Endothelial cell of umbilical vein (primary cell): ENCODE measurements around the gene SDHB. TPM values are rescaled to one million over a fixed set of nuclear protein-coding genes. Genes with fewer than 3 reads are reported as not detected.

Source experiments
- BruUV-seq: library from RNA; stranded (reverse); fragments of 400-500 nt; replicated peaks from 2 replicates; lab custom pipeline; 2021; lab: Mats Ljungman, UMichigan
- CTCF ChIA-PET: fragments of 300-600, 350-600 bp; sonication (Branson Sonifier 250); formaldehyde crosslinking; loops from one replicate; lab custom pipeline; 2021; ENCODE audit warnings: antibody characterized with exemption, inconsistent platforms; lab: Charles Lee
- POLR2A ChIA-PET: fragments of 300-600, 350-600 bp; sonication (Branson Sonifier 250); formaldehyde crosslinking; loops from one replicate; lab custom pipeline; 2021; ENCODE audit warnings: antibody characterized with exemption, inconsistent platforms; lab: Charles Lee
- DNase-seq: peaks from one replicate; pipeline ENCODE4 v3.0.0-alpha.2; 2011; ENCODE audit warnings: low read depth, low spot score
- FAIRE-seq: peaks from 2 replicates; lab custom pipeline; 2011; peaks lifted over from hg19 to GRCh38; lab: Jason Lieb, UNC
- H2AFZ ChIP-seq: 2 replicates; pipeline ENCODE4 v1.6.0; 2012; ENCODE audit warnings: low read depth, low read length, control low read depth, inconsistent platforms
- H3K27ac ChIP-seq: 2 replicates; pipeline ENCODE4 v1.5.1; 2011; ENCODE audit warnings: low read depth, mild to moderate bottlenecking, control low read depth, low read length, moderate library complexity; ENCODE audit not compliant: insufficient read depth
- H3K27me3 ChIP-seq, 2 experiments: 2 replicates each; pipeline versions ENCODE4 v1.6.0 to v1.6.1; 2011; ENCODE audit warnings: low read length in 2 of 2, mixed read lengths in 1 of 2; ENCODE audit not compliant: control insufficient read depth in 2 of 2, insufficient read depth in 2 of 2
- H3K36me3 ChIP-seq, 2 experiments: 2 replicates in 1 of 2; 3 replicates in 1 of 2; pipeline ENCODE4 v1.5.1; 2011; ENCODE audit warnings: low read length in 2 of 2, mild to moderate bottlenecking in 1 of 2, moderate library complexity in 1 of 2; ENCODE audit not compliant: control insufficient read depth in 2 of 2, insufficient read depth in 2 of 2; ENCODE audit errors: extremely low read depth in 1 of 2
- H3K4me1 ChIP-seq: 3 replicates; pipeline ENCODE4 v1.5.1; 2011; ENCODE audit warnings: mild to moderate bottlenecking, low read length; ENCODE audit not compliant: control insufficient read depth, insufficient read depth; ENCODE audit errors: extremely low read depth
- H3K4me2 ChIP-seq: 2 replicates; pipeline ENCODE4 v1.6.1; 2011; ENCODE audit warnings: low read length, control low read depth, mixed read lengths; ENCODE audit not compliant: insufficient read depth
- H3K4me3 ChIP-seq, 3 experiments: fragments of 200-600 bp in 1 of 3; sonication (generic), shearing (Covaris generic) in 1 of 3; replicated peaks in 1 of 3; 2 replicates each; pipeline ENCODE4 v1.5.1; 2011 to 2016; ENCODE audit warnings: control low read depth in 3 of 3, low read length in 3 of 3, mild to moderate bottlenecking in 2 of 3, inconsistent platforms in 1 of 3, low read depth in 1 of 3, moderate library complexity in 1 of 3; ENCODE audit not compliant: insufficient read depth in 1 of 3
- H3K79me2 ChIP-seq: 2 replicates; pipeline ENCODE4 v1.6.0; 2012; ENCODE audit warnings: low read length, inconsistent platforms; ENCODE audit not compliant: control insufficient read depth, insufficient read depth
- H3K9ac ChIP-seq: replicated peaks from 2 replicates; pipeline ENCODE3; 2011; ENCODE audit warnings: low read length, control low read depth; ENCODE audit not compliant: insufficient read depth; ENCODE audit errors: extremely low read depth
- H3K9me1 ChIP-seq: replicated peaks from 3 replicates; pipeline ENCODE4 v1.6.0; 2011; ENCODE audit warnings: mild to moderate bottlenecking, low read length; ENCODE audit not compliant: control insufficient read depth, insufficient read depth; ENCODE audit errors: extremely low read depth
- H3K9me3 ChIP-seq: replicated peaks from 2 replicates; pipeline ENCODE4 v1.5.1; 2012; ENCODE audit warnings: low read length, inconsistent platforms; ENCODE audit not compliant: control insufficient read depth, insufficient read depth
- H4K20me1 ChIP-seq: replicated peaks from 2 replicates; pipeline ENCODE3; 2011; ENCODE audit warnings: mild to moderate bottlenecking, low read length; ENCODE audit not compliant: control insufficient read depth, insufficient read depth; ENCODE audit errors: extremely low read depth
- CTCF ChIP-seq, 2 donors: IDR thresholded peaks; 1 replicate in 1 of 2; 2 replicates in 1 of 2; pipeline ENCODE4 v1.5.1; 2011; ENCODE audit warnings: low read length in 2 of 2, mild to moderate bottlenecking in 2 of 2, moderate library complexity in 2 of 2, control low read depth in 1 of 2, inconsistent platforms in 1 of 2, low read depth in 1 of 2; ENCODE audit not compliant: insufficient read depth in 1 of 2; ENCODE audit errors: extremely low read depth in 1 of 2
- FOS ChIP-seq: IDR thresholded peaks from 2 replicates; pipeline ENCODE4 v1.6.1; 2011; ENCODE audit warnings: mild to moderate bottlenecking, low read length, moderate library complexity, borderline replicate concordance; ENCODE audit not compliant: insufficient read depth
- MYC ChIP-seq: IDR thresholded peaks from one replicate; pipeline ENCODE4 v1.6.1; 2011; ENCODE audit warnings: mild to moderate bottlenecking, low read depth, low read length
- POLR2A ChIP-seq: IDR thresholded peaks from 2 replicates; pipeline ENCODE4 v1.6.1; 2012; ENCODE audit warnings: low read depth, mild to moderate bottlenecking, control low read depth, low read length
- POLR2AphosphoS5 ChIP-seq: IDR thresholded peaks from 2 replicates; pipeline ENCODE4 v1.6.1; 2012; ENCODE audit warnings: low read depth, mild to moderate bottlenecking, control low read depth, low read length, moderate library complexity; ENCODE audit not compliant: insufficient read depth
- dilution Hi-C: fragments of 300-500 bp; cut with MboI; formaldehyde crosslinking; loops from one replicate; pipeline ENCODE4 v1.15.0; 2019; ENCODE audit warnings: low sequenced_read_pairs; ENCODE audit not compliant: extremely low pct_ligation_motif_present
- intact Hi-C: fragments of 100-400 bp; cut with micrococcal nuclease; formaldehyde crosslinking; loops from one replicate; pipeline ENCODE4 v1.10.0; 2022
- polyA plus RNA-seq, 4 experiments: library from polyadenylated mRNA; depleted of rRNA in 3 of 4; stranded (reverse) in 3 of 4; unstranded in 1 of 4; fragments of >200 nt; gene quantifications; 2 replicates each; pipeline versions ENCODE4 v1.2.1 to v1.2.3, GENCODE V29; 2011 to 2012; ENCODE audit warnings: missing spikeins in 1 of 4
- total RNA-seq: library from RNA; stranded (reverse); gene quantifications from 2 replicates; pipeline ENCODE4 v1.2.3, GENCODE V29; 2021

The SDHB gene
- total and polyA plus RNA-seq, 2 donors (not counting 3 experiments of a cell fraction or from before 2014, with no cell fraction given): 96.2 to 98.1 TPM

- CTCF ChIA-PET: interaction anchor here (0.8 to 1.4 kb wide), 4 partner anchors 11 to 124 kb away, joined by 3 to 4 read pairs (median 3); no protein-coding TSS in a partner anchor
- no peaks in the 10 kb centered on the region for H3K79me2 ChIP-seq
- H4K20me1 ChIP-seq: no peaks in the 10 kb centered on the region
- no peak for TF ChIP-seq FOS
- TF ChIP-seq MYC: no peak
- TF ChIP-seq POLR2A: no peak
- no peak for TF ChIP-seq POLR2AphosphoS5
- TF ChIP-seq CTCF (IDR thresholded peaks at IDR 0.05; ENCODE audit: extremely low read depth in 1 of 2, insufficient read depth in 1 of 2, low read depth in 1 of 2, low read length in 2 of 2): peak; percentile 22 to 24
- no peaks in the 10 kb centered on the region for H3K36me3 ChIP-seq
- H3K9me3 ChIP-seq: no peaks in the 10 kb centered on the region
- no peak overlapping the region for H3K4me3 ChIP-seq
- DNase-seq (no peak), FAIRE-seq (peak; percentile 8)
- H3K27me3 ChIP-seq: no peaks in the 10 kb centered on the region
- H3K27ac ChIP-seq: no peak overlapping the region
- dilution Hi-C loops (no loop called here), intact Hi-C loops (loop anchor here (1.0 kb wide), 1 partner anchor 16 kb away; no protein-coding TSS in a partner anchor)
- BruUV-seq: no TSS peak
- POLR2A ChIA-PET: no interaction called here
- H3K4me2 ChIP-seq: no peak overlapping the region
- H3K9me1 ChIP-seq: no peaks in the 10 kb centered on the region
- no peak overlapping the region for H3K9ac ChIP-seq
- H3K4me1 ChIP-seq: no peaks in the 10 kb centered on the region
- H2AFZ ChIP-seq: no peak overlapping the region
Measured at GRCh38 chr1:17075470-17076255, 21.8 kb upstream of the SDHB start.
